Stimulated activated effector memory CD8-positive, alpha-beta T cell treated with anti-CD3 and anti-CD28 coated beads, Interleukin-12 subunit alpha, Interleukin-12 subunit beta, amount 100 ng/mL, for 72 hours (primary cell): ENCODE results near the gene URGCP.
A peak's percentile ranks its signal among the peaks of the same experiment; 100 is the strongest.

Experiments used
- ATAC-seq: fragments of 150-1000 bp; cut with Tn5 transposase; 2 replicates; pipeline ENCODE4 v1.10.0; 2021
- DNase-seq, 2 donors: peaks; one replicate each; pipeline ENCODE4 v3.0.0; 2021 to 2022; ENCODE audit warnings: low spot score in 2 of 2
- H3K27ac Mint-ChIP-seq: one replicate; pipeline ENCODE4 v1.8.0; 2022; ENCODE audit warnings: mild to moderate bottlenecking, mixed read lengths
- H3K36me3 Mint-ChIP-seq: one replicate; pipeline ENCODE4 v1.8.0; 2022; ENCODE audit warnings: mild to moderate bottlenecking, mixed read lengths
- H3K4me1 Mint-ChIP-seq: one replicate; pipeline ENCODE4 v1.8.0; 2022; ENCODE audit warnings: mixed read lengths
- H3K4me3 Mint-ChIP-seq: one replicate; pipeline ENCODE4 v1.8.0; 2022; ENCODE audit warnings: mild to moderate bottlenecking, mixed read lengths
- H3K9me3 Mint-ChIP-seq: one replicate; pipeline ENCODE4 v1.8.0; 2022; ENCODE audit warnings: mixed read lengths

The URGCP gene

GRCh38 chr7:43870316-43870715, 36.1 kb downstream of the URGCP start:
- peak overlapping the region; percentile 93 for H3K4me3 Mint-ChIP-seq
- peak overlapping the region; percentile 95 for H3K27ac Mint-ChIP-seq
- no peak for ATAC-seq
- no peaks in the 10 kb centered on the region for H3K9me3 Mint-ChIP-seq
- no peak for DNase-seq
- H3K4me1 Mint-ChIP-seq, result peaks cover 42% of the 10 kb centered on the region
- peaks cover 30% of the 10 kb centered on the region for H3K36me3 Mint-ChIP-seq

DNA sequence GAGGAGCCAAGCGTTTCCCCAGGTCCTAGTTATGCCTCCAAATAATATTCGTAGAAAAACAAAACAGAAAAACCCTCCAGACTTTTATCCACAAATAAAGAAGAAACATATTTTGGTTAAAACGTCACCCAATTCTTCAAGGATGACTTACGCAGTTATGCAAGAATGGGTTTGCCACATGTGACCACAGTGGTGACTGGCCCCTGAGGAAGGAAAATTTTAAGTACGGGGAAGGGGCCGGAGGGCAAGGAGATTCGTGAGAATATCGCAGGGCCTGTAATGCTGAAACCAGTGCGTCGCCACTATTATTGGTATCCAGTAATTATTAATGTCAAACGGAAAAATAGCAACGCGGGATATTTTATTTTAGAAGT, 36.5 kb downstream of the URGCP start:
- no peak for DNase-seq
- Mint-ChIP-seq H3K4me1 (peaks cover 38% of the 10 kb centered on the region), H3K4me3 (peak overlapping the region; percentile 93), H3K27ac (peak overlapping the region; percentile 95), H3K9me3 (no peaks in the 10 kb centered on the region), H3K36me3 (peaks cover 34% of the 10 kb centered on the region)
- peak; percentile 54 for ATAC-seq

- H3K36me3 Mint-ChIP-seq, result peaks cover 34% of the 10 kb centered on the region
- H3K27ac Mint-ChIP-seq, result peak within 1 kb of the TSS; percentile 95
- DNase-seq, result peak; percentile 93 to 96
- peak; percentile 99 for ATAC-seq
- H3K4me1 Mint-ChIP-seq, result peaks cover 38% of the 10 kb centered on the region
- peak within 1 kb of the TSS; percentile 93 for H3K4me3 Mint-ChIP-seq
- H3K9me3 Mint-ChIP-seq, result no peaks in the 10 kb centered on the region
Observed at GRCh38 chr7:43869006-43869866, 37.2 kb downstream of the URGCP start, which contains the start of gene MRPS24. Gene MRPS24 (minus strand): TSS chr7:43869517. CDS start chr7:43869495, 22 bp downstream.

DNA sequence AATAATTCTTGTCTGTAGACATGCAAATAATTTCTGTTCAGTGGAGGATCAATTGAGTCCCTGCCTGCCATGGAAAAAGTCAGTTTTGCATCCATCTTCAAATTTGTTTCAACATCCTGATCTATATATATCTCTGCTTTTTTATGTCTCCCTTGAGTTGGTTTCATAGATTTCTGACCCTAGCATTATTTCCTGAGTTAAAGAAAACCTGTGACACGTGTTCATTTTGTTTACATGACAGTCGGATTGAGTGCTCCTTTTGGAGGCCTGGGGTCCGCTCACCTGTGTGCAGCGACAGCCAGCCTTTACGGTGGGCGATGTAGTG, 37.8 kb downstream of the URGCP start:
- no peak for ATAC-seq
- Mint-ChIP-seq H3K9me3 (no peaks in the 10 kb centered on the region), H3K4me3 (peak overlapping the region; percentile 93), H3K36me3 (peaks cover 34% of the 10 kb centered on the region), H3K4me1 (peaks cover 38% of the 10 kb centered on the region), H3K27ac (peak overlapping the region; percentile 95)
- DNase-seq, result no peak

- no peak for ATAC-seq
- Mint-ChIP-seq H3K9me3 (no peaks in the 10 kb centered on the region), H3K4me3 (peak overlapping the region; percentile 93), H3K4me1 (peaks cover 35% of the 10 kb centered on the region), H3K27ac (peak overlapping the region; percentile 95), H3K36me3 (peaks cover 34% of the 10 kb centered on the region)
- no peak for DNase-seq
Observed at GRCh38 chr7:43868181-43868580, 38.2 kb downstream of the URGCP start.

DNA sequence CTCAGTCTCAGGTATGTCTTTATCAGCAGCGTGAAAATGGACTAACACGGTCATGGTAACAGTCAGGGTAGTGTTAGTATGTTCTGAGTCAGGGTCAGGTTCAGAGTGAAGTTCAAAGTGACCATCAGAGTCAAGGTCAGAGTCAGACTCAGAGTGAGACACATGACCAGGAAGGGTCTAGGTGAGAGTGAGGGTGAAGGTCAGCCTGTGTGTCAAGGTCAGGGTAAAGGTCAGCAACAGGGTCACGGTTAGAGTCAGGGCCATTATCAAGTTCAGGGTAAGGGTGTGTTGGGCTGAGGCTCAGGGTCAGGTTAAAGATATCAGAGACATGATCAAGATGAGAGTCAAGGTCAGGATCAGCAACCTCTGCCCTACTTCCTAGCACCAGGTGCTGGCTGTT, 41.1 kb downstream of the URGCP start:
- no peaks in the 10 kb centered on the region for H3K9me3 Mint-ChIP-seq
- peaks cover 34% of the 10 kb centered on the region for H3K36me3 Mint-ChIP-seq
- ATAC-seq (no peak), DNase-seq (no peak)
- no peak overlapping the region for H3K4me3 Mint-ChIP-seq
- no peak overlapping the region for H3K27ac Mint-ChIP-seq
- H3K4me1 Mint-ChIP-seq, result peaks cover 15% of the 10 kb centered on the region

DNA sequence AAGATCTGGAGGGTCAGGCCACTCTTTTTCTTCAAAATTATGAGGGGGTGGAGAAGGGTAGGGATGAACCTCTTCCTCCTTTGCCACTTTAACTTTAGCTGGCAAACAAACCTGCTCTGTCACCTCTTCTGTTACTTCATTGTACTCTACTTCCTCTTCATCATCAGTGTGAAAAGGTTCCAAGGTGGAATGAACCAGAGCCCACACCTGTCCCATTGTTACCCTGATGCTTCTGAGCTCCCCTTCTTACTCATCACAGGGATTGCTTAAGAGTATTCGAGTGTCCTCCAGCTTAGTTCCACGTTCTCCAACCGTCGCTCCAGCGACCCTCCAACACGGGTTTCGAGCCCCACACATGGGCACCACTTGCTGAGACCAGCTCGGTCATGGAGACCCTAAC, 42.3 kb downstream of the URGCP start:
- Mint-ChIP-seq H3K27ac (no peak overlapping the region), H3K4me3 (no peak overlapping the region), H3K4me1 (peaks cover 6% of the 10 kb centered on the region), H3K36me3 (peaks cover 29% of the 10 kb centered on the region), H3K9me3 (no peaks in the 10 kb centered on the region)
- ATAC-seq (no peak), DNase-seq (no peak)

DNA sequence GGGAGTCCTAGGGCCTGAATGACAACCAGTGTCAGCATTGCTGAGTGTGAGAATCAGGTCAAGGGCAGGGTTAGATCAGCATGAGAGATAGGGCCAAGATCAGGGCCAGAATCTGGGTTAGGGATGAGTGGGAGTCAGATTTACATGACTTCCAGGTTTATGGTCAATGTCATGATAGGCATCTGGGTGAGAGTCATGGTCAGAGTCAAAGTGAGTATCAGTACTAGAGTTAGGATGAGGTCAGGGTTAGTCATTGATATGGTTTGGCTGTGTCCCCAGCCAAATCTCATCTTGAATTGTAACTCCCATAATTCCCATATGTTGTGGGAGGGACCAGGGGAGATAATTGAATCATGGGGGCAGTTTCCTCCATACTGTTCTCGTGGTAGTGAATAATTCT, 49.4 kb downstream of the URGCP start:
- DNase-seq (no peak), ATAC-seq (peak; percentile 95)
- Mint-ChIP-seq H3K9me3 (no peaks in the 10 kb centered on the region), H3K36me3 (no peaks in the 10 kb centered on the region), H3K4me3 (no peak overlapping the region), H3K27ac (no peak overlapping the region), H3K4me1 (no peaks in the 10 kb centered on the region)

DNA sequence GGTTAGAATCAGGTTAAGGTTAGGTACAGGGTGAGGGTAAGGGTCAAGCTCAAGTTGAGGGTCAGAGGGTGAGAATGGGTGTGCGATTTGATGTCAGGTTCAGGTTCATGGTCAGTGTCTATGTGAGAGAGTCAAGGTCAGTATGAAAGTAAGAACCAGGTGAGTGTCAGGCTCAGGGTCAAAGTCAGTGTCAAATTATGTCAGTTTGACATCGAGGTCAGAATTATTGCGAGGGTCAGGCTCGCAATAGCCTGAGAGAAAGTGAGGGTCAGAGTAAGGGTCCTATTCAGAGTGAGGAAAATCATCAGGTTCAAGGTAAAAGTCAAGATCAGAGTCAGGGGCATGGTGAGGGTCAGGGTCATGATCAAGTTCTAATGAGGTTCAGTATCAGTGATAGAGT, 50.1 kb downstream of the URGCP start:
- H3K4me1 Mint-ChIP-seq, result no peaks in the 10 kb centered on the region
- no peaks in the 10 kb centered on the region for H3K36me3 Mint-ChIP-seq
- ATAC-seq (no peak), DNase-seq (no peak)
- no peaks in the 10 kb centered on the region for H3K9me3 Mint-ChIP-seq
- H3K4me3 Mint-ChIP-seq, result no peak overlapping the region
- H3K27ac Mint-ChIP-seq, result no peak overlapping the region

DNA sequence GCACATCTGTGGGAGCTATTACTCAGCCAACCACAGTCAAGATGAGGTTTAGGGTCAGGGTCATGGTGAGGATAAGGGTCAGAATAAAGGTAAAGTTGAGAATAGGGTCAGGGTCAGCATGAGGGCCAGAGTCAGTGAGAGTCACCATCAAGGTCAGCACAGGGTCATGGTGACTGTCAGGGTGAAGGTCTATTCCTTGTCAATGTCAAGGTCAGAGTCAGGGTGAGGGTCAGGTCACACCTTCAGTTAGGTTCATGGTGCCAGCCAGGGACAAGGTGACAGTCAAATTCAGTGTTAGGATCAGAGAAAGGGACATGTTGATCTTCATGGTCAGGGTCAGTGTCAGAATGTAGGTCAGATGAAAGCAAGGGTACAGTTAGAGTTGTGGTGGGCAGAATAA, 51.2 kb downstream of the URGCP start:
- Mint-ChIP-seq H3K9me3 (no peaks in the 10 kb centered on the region), H3K27ac (no peak overlapping the region), H3K4me3 (no peak overlapping the region), H3K36me3 (no peaks in the 10 kb centered on the region), H3K4me1 (no peaks in the 10 kb centered on the region)
- ATAC-seq (no peak), DNase-seq (no peak)

GRCh38 chr7:43851805-43852204, 54.6 kb downstream of the URGCP start:
- H3K9me3 Mint-ChIP-seq, result no peaks in the 10 kb centered on the region
- DNase-seq (no peak), ATAC-seq (no peak)
- no peak overlapping the region for H3K27ac Mint-ChIP-seq
- no peaks in the 10 kb centered on the region for H3K36me3 Mint-ChIP-seq
- no peaks in the 10 kb centered on the region for H3K4me1 Mint-ChIP-seq
- H3K4me3 Mint-ChIP-seq, result no peak overlapping the region

GRCh38 chr7:43850348-43851116, 55.9 kb downstream of the URGCP start:
- DNase-seq, result no peak
- Mint-ChIP-seq H3K27ac (no peak overlapping the region), H3K4me1 (no peaks in the 10 kb centered on the region), H3K4me3 (no peak overlapping the region), H3K9me3 (no peaks in the 10 kb centered on the region), H3K36me3 (no peaks in the 10 kb centered on the region)
- no peak for ATAC-seq

- H3K4me1 Mint-ChIP-seq, result no peaks in the 10 kb centered on the region
- H3K27ac Mint-ChIP-seq, result no peak overlapping the region
- H3K9me3 Mint-ChIP-seq, result no peaks in the 10 kb centered on the region
- DNase-seq (no peak), ATAC-seq (no peak)
- H3K36me3 Mint-ChIP-seq, result no peaks in the 10 kb centered on the region
- H3K4me3 Mint-ChIP-seq, result no peak overlapping the region
Observed at GRCh38 chr7:43849047-43849446, 57.3 kb downstream of the URGCP start.

DNA sequence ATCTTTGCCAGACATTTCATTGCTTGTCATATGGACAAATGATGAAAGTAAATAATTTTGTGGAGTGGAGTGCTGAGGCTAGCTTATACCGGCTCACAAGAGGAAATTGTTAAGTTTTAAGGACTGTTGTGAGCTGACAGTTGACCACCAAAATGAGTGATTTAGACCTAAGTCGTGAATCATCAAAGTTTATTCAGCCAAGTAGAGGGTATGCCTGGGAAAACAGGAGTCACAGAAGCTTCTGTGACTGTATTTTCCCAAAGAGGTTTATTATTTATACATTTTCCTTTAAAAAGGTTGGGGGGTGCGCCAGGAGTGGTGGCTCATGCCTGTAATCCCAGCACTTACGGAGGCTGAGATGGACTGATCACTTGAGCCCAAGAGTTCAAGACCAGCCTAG, 58.9 kb downstream of the URGCP start:
- no peak for DNase-seq
- ATAC-seq, result no peak
- Mint-ChIP-seq H3K36me3 (no peaks in the 10 kb centered on the region), H3K4me3 (no peak overlapping the region), H3K27ac (no peak overlapping the region), H3K9me3 (no peaks in the 10 kb centered on the region), H3K4me1 (no peaks in the 10 kb centered on the region)

GRCh38 chr7:43844662-43845061, 61.7 kb downstream of the URGCP start:
- DNase-seq (no peak), ATAC-seq (peak; percentile 43)
- no peaks in the 10 kb centered on the region for H3K4me1 Mint-ChIP-seq
- H3K9me3 Mint-ChIP-seq, result no peaks in the 10 kb centered on the region
- H3K4me3 Mint-ChIP-seq, result no peak overlapping the region
- H3K27ac Mint-ChIP-seq, result no peak overlapping the region
- no peaks in the 10 kb centered on the region for H3K36me3 Mint-ChIP-seq

- Mint-ChIP-seq H3K4me3 (no peak overlapping the region), H3K4me1 (no peaks in the 10 kb centered on the region), H3K27ac (no peak overlapping the region), H3K9me3 (no peaks in the 10 kb centered on the region), H3K36me3 (no peaks in the 10 kb centered on the region)
- DNase-seq, result no peak
- peak; percentile 87 for ATAC-seq
Observed at GRCh38 chr7:43844257-43844656, 62.1 kb downstream of the URGCP start.
